HepG2 (cell line): ENCODE data around the gene NSMF. TPM values are rescaled to one million over a fixed set of nuclear protein-coding genes. Genes with fewer than 3 reads are reported as not detected.

Experiments used
- ATAD3A ChIP-seq: sonication (generic); formaldehyde crosslinking; IDR thresholded peaks from 2 replicates; pipeline ENCODE4 v1.4.0; 2020; ENCODE audit warnings: missing genetic modification reagents
- CBFB ChIP-seq: sonication (generic); formaldehyde crosslinking; IDR thresholded peaks from 2 replicates; pipeline ENCODE4 v1.4.0; 2020; ENCODE audit warnings: missing genetic modification reagents
- ETV5 ChIP-seq: IDR thresholded peaks from 2 replicates; pipeline ENCODE4 v1.6.1; 2018; ENCODE audit warnings: missing biosample characterization, missing genetic modification reagents, inconsistent platforms, borderline replicate concordance
- HNF1B ChIP-seq: sonication (generic); formaldehyde crosslinking; IDR thresholded peaks from 2 replicates; pipeline ENCODE4 v1.5.1; 2020; ENCODE audit warnings: mild to moderate bottlenecking, moderate library complexity, missing genetic modification reagents
- HNRNPL ChIP-seq: fragments of 200-400 bp; formaldehyde crosslinking; IDR thresholded peaks from 2 replicates; pipeline ENCODE4 v1.6.1; 2017; ENCODE audit warnings: mild to moderate bottlenecking, low read depth, low read length
- NONO ChIP-seq, 2 experiments: fragments of 450-650 bp in 1 of 2; sonication (generic) in 1 of 2; formaldehyde crosslinking in 1 of 2; IDR thresholded peaks in 1 of 2; conservative IDR thresholded peaks in 1 of 2; 2 replicates each; pipeline versions ENCODE4 v1.6.1 to v1.8.0; 2017 to 2022; ENCODE audit warnings: mild to moderate bottlenecking in 1 of 2, missing genetic modification reagents in 1 of 2, moderate library complexity in 1 of 2
- PAXIP1 ChIP-seq: sonication (generic); formaldehyde crosslinking; conservative IDR thresholded peaks from 2 replicates; pipeline ENCODE4 v1.4.0; 2020; ENCODE audit warnings: mild to moderate bottlenecking, missing genetic modification reagents, moderate library complexity
- PHF20 ChIP-seq: sonication (generic); formaldehyde crosslinking; IDR thresholded peaks from 2 replicates; pipeline ENCODE4 v1.5.0; 2020; ENCODE audit warnings: mild to moderate bottlenecking, missing genetic modification reagents
- PHF8 ChIP-seq: sonication (generic); formaldehyde crosslinking; IDR thresholded peaks from 2 replicates; pipeline ENCODE4 v1.5.0; 2020; ENCODE audit warnings: missing genetic modification reagents
- RFX1 ChIP-seq: fragments of 450-650 bp; IDR thresholded peaks from 2 replicates; pipeline ENCODE4 v1.6.1; 2017
- RFX3 ChIP-seq: IDR thresholded peaks from 2 replicates; pipeline ENCODE4 v1.6.1; 2016; ENCODE audit warnings: missing biosample characterization, missing genetic modification reagents
- SAP130 ChIP-seq: IDR thresholded peaks from 2 replicates; pipeline ENCODE4 v1.6.1; 2016; ENCODE audit warnings: low read depth
- SP2 ChIP-seq: sonication (generic); formaldehyde crosslinking; IDR thresholded peaks from 2 replicates; pipeline ENCODE4 v1.5.1; 2020; ENCODE audit warnings: mild to moderate bottlenecking, missing genetic modification reagents
- SRY ChIP-seq: sonication (generic); formaldehyde crosslinking; IDR thresholded peaks from 2 replicates; pipeline ENCODE4 v1.8.0; 2022; ENCODE audit warnings: mild to moderate bottlenecking, missing genetic modification reagents
- ZFP82 ChIP-seq: sonication (generic); formaldehyde crosslinking; IDR thresholded peaks from 2 replicates; pipeline ENCODE4 v1.5.1; 2020; ENCODE audit warnings: mild to moderate bottlenecking, missing genetic modification reagents, borderline replicate concordance
- ZNF430 ChIP-seq: sonication (generic); formaldehyde crosslinking; IDR thresholded peaks from 2 replicates; pipeline ENCODE4 v1.9.0; 2021; ENCODE audit warnings: mild to moderate bottlenecking, missing genetic modification reagents
- ZNF451 ChIP-seq: sonication (generic); formaldehyde crosslinking; IDR thresholded peaks from 2 replicates; pipeline ENCODE4 v1.5.0; 2020; ENCODE audit warnings: mild to moderate bottlenecking, missing genetic modification reagents
- ZNF709 ChIP-seq: sonication (generic); formaldehyde crosslinking; IDR thresholded peaks from 2 replicates; pipeline ENCODE4 v1.5.0; 2020; ENCODE audit warnings: mild to moderate bottlenecking, missing genetic modification reagents
- ZNF724P ChIP-seq: sonication (generic); formaldehyde crosslinking; IDR thresholded peaks from 2 replicates; pipeline ENCODE4 v1.8.0; 2022; ENCODE audit warnings: missing genetic modification reagents, borderline replicate concordance
- ZNF776 ChIP-seq: sonication (generic); formaldehyde crosslinking; IDR thresholded peaks from 2 replicates; pipeline ENCODE4 v1.4.0; 2020; ENCODE audit warnings: mild to moderate bottlenecking, missing genetic modification reagents
- ZNF788 ChIP-seq: sonication (generic); formaldehyde crosslinking; IDR thresholded peaks from 2 replicates; pipeline ENCODE4 v1.5.0; 2020; ENCODE audit warnings: mild to moderate bottlenecking, missing genetic modification reagents, borderline replicate concordance
- polyA plus RNA-seq, 8 experiments: library from polyadenylated mRNA; depleted of rRNA in 3 of 8; stranded (reverse) in 7 of 8; unstranded in 1 of 8; fragments of >200 nt; fragmentation: Illumina TruSeq in 4 of 8; extraction: Trizol in 4 of 8; gene quantifications; 2 replicates each; pipeline versions ENCODE4 v1.2.1 to v1.2.3, GENCODE V29; 2011 to 2016; ENCODE audit warnings: low read depth in 4 of 8, missing spikeins in 1 of 8, mixed read lengths in 1 of 8; ENCODE audit not compliant: insufficient read depth in 1 of 8
- total RNA-seq, 5 experiments: library from RNA; depleted of rRNA; stranded (reverse); fragments of >200 nt; fragmentation: Illumina TruSeq; extraction: Trizol; gene quantifications; 2 replicates each; pipeline ENCODE4 v1.2.3, GENCODE V29; 2016; ENCODE audit warnings: low read depth in 1 of 5
- TF ChIP-seq, protein P1 (sequence below): sonication (generic); formaldehyde crosslinking; IDR thresholded peaks from 2 replicates; pipeline ENCODE4 v1.4.0; 2020; ENCODE audit warnings: mild to moderate bottlenecking, missing genetic modification reagents, borderline replicate concordance

Gene NSMF
- total and polyA plus RNA-seq, 2 of the 13 experiments (the other 11 are each of a cell fraction or from before 2014, with no cell fraction given) = 44.3 to 183 TPM

DNA sequence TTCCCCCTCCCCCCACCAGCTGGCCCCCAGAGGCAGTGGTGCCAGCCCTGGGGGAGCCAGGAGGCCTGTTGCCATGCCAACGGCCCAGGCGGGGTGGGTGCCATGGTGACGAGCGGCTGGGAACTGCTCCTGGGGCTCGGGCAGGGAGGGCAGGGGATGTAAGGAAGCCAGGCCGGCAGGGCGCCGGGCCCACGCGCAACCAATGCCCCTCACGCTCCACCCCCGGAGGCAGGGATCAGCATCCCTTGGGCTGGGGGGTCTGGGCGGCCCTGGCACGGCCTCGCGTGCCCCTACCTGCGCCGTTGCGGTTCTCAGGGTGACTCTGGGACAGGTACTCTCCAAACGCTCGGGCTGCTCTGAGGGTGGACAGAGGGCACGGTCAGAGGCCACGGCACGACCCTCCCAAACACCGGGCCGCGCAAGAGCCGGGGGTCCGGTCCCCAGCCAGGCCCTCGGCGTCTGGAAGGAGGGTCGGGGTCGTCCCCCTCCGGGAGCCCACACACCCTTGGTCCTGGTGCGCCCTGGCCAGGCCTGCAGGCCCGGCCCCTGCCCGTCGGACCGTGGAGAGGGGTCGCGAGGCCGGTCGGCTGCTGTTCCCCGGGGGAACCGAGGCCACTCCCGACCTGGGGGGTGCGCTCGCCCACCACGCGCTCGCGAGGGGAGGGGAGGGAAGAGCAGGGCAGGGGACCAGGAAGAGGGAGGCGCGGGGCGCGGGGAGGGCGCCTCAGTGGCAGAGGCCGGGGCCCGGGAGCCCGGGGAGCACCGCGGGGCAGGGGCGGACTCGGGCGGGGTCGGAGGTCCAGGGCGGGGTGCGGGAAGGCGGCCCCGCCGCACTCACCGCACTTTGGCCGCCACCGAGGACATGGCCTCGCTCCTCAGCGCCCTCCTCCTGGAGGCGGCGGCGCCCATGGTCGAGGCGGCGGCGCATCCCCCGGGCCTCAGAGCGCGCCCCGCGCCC, 661 bp downstream of the NSMF start (continued):
- TF ChIP-seq PAXIP1 (CRISPR knock-in tag) (no peak), ZNF709 (CRISPR knock-in tag) (peak; percentile 54; the same call in 1 of the 2 replicates), PHF8 (0 out of 2 replicates have a peak, but pooled peaks have one; percentile 30), ZFP82 (CRISPR knock-in tag) (0 out of 2 replicates have a peak, but pooled peaks have one; percentile 59), SRY (CRISPR knock-in tag) (peak; percentile 60), HNF1B (CRISPR knock-in tag) (0 out of 2 replicates have a peak, but pooled peaks have one; percentile 38), NONO (IDR thresholded peaks at IDR 0.05) (no peak), NONO (CRISPR knock-in tag; conservative IDR thresholded peaks at IDR 0.05) (0 out of 2 replicates have a peak, but pooled peaks have one; percentile 9), ZNF430 (CRISPR knock-in tag) (peak; percentile 56; the same call in 1 of the 2 replicates), ZNF724P (CRISPR knock-in tag) (peak; percentile 88; the same call in 1 of the 2 replicates), CBFB (CRISPR knock-in tag) (0 out of 2 replicates have a peak, but pooled peaks have one; percentile 31), PHF20 (CRISPR knock-in tag) (no peak), ATAD3A (CRISPR knock-in tag) (no peak), ZNF776 (CRISPR knock-in tag) (0 out of 2 replicates have a peak, but pooled peaks have one; percentile 39), RFX3 (peak; percentile 77), ETV5 (no peak), ZNF451 (0 out of 2 replicates have a peak, but pooled peaks have one; percentile 7), SAP130 (CRISPR knock-in tag) (peak; percentile 40), RFX1 (peak; percentile 76), SP2 (CRISPR knock-in tag) (peak; percentile 43; the same call in 1 of the 2 replicates), ZNF788 (CRISPR knock-in tag) (0 out of 2 replicates have a peak, but pooled peaks have one; percentile 37), HNRNPL (peak; percentile 73; the same call in 1 of the 2 replicates)
- TF ChIP-seq, protein P1, sequence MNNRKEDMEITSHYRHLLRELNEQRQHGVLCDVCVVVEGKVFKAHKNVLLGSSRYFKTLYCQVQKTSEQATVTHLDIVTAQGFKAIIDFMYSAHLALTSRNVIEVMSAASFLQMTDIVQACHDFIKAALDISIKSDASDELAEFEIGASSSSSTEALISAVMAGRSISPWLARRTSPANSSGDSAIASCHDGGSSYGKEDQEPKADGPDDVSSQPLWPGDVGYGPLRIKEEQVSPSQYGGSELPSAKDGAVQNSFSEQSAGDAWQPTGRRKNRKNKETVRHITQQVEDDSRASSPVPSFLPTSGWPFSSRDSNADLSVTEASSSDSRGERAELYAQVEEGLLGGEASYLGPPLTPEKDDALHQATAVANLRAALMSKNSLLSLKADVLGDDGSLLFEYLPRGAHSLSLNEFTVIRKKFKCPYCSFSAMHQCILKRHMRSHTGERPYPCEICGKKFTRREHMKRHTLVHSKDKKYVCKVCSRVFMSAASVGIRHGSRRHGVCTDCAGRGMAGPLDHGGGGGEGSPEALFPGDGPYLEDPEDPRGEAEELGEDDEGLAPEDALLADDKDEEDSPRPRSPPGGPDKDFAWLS = no peak
